ENCODE results near the gene OR8D1. TPM values are rescaled to one million over a fixed set of nuclear protein-coding genes. Genes with fewer than 3 reads are reported as not detected.

Gene OR8D1
- not detected for polyA plus RNA-seq (2012; ENCODE audit: insufficient read depth, insufficient read length, low read depth)

DNA sequence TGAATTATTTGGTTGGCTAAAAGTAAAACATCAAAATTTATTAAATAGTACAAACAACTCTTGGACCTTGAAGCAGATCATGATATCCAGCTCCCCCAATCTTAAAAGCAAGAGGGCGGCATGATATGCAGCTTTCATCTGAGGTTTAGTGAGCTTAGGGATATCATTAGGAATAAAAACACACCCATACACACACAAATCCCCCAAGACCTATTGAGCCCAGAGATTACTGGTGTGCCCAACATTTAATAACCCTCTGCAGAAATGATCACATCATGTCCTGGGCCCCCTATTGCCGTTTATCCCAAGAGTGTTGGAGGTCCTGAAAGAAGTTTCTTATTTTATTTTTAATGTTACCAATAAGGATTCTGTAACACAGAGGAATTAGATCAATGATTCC is at the start of gene OR8D1:
TSS of gene OR8D1 (minus strand) at position 101 of the 400 bp plus-strand sequence. CDS start 3,183 bp downstream, outside the sequence.
- Histone ChIP-seq H3K36me3 (no peaks in the 10 kb centered on the region), H3K4me3 (ENCODE audit: low read depth, low read length) (no peak within 1 kb of the TSS), H3K9me3 (no peaks in the 10 kb centered on the region), H3K27me3 (peaks cover 4% of the 10 kb centered on the region; the same call in 1 of the 2 replicates), H3K4me1 (no peaks in the 10 kb centered on the region)
- TF ChIP-seq, protein P1, sequence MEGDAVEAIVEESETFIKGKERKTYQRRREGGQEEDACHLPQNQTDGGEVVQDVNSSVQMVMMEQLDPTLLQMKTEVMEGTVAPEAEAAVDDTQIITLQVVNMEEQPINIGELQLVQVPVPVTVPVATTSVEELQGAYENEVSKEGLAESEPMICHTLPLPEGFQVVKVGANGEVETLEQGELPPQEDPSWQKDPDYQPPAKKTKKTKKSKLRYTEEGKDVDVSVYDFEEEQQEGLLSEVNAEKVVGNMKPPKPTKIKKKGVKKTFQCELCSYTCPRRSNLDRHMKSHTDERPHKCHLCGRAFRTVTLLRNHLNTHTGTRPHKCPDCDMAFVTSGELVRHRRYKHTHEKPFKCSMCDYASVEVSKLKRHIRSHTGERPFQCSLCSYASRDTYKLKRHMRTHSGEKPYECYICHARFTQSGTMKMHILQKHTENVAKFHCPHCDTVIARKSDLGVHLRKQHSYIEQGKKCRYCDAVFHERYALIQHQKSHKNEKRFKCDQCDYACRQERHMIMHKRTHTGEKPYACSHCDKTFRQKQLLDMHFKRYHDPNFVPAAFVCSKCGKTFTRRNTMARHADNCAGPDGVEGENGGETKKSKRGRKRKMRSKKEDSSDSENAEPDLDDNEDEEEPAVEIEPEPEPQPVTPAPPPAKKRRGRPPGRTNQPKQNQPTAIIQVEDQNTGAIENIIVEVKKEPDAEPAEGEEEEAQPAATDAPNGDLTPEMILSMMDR (IDR thresholded peaks at IDR 0.05; ENCODE audit: low read depth, low read length), result no peak
- no peak for DNase-seq

DNA sequence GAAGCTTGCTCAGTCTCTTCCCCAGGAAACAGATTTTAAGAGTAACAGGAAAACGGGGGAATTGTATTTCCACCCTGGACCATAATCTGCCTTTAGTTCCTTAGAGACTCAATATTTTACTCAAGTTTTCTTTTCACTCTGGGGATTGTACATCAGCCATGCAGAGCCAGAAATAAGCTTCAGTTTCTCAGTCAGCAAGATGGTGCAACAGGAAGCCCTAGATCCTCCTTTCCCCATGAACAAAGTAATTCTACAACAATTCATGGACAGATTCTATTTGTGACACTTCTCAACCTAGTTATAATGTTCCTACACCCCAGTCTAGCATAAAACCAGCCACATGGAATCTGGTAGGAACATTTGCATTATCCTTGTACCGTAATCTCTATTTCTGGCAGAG is 45.8 kb upstream of the OR8D1 start:
- Histone ChIP-seq H3K4me1 (no peaks in the 10 kb centered on the region), H3K4me3 (ENCODE audit: low read depth, low read length) (no peak overlapping the region), H3K27me3 (no peaks in the 10 kb centered on the region; the same call in 1 of the 2 replicates), H3K9me3 (no peaks in the 10 kb centered on the region), H3K36me3 (no peaks in the 10 kb centered on the region)
- TF ChIP-seq, protein P1 (IDR thresholded peaks at IDR 0.05; ENCODE audit: low read depth, low read length), result no peak
- no peak for DNase-seq

DNA sequence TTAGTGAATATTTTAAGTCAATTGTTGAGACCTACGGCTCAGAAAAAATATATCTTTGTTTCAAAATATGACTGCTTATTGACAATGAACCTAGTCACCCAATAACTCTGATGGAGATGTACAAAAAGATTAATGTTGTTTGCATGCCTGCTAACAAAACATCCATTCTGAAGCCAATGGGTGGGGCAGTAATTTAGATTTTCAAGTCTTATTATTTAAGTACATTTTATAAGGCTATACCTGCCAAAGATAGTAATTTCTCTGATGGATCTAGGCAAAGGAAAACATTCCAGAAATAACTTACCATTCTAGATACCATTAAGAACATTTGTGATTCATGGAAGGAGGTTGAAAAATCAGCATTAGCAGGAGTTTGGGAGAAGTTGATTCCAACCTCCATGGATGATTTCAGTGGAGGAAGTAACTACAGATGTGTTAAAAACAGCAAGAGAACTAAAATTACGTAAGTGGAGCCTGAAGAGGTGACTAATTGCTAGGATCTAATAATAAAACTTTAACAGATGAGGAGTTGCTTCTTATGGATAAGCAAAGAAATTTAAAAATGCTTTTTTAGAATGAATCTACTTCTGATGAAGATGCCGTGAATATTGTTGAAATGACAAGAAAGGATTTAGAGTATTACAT is 32.7 kb upstream of the OR8D1 start:
- Histone ChIP-seq H3K4me3 (ENCODE audit: low read depth, low read length) (no peak overlapping the region), H3K36me3 (no peaks in the 10 kb centered on the region), H3K4me1 (no peaks in the 10 kb centered on the region), H3K9me3 (no peaks in the 10 kb centered on the region), H3K27me3 (no peaks in the 10 kb centered on the region)
- TF ChIP-seq, protein P1 (IDR thresholded peaks at IDR 0.05; ENCODE audit: low read depth, low read length), result no peak
- no peak for DNase-seq

DNA sequence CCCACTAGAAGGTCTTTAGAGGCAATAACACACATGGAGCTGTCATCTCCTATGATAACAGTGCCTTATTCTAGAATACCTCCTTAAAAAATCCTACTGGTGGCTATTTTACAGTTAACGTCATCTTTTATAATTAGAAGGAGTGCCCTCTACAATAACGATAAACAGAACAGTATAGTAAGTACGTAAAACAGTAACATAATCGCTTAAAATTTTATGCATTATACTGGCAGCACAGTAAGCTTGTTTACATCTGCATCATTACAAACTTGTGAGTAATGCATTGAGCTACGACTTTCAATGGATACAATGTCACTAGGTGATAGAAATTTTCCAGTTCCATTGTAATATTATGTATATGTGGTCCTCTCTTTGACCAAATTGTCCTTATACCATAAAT is 30.6 kb upstream of the OR8D1 start:
- no peaks in the 10 kb centered on the region for H3K4me1 ChIP-seq

DNA sequence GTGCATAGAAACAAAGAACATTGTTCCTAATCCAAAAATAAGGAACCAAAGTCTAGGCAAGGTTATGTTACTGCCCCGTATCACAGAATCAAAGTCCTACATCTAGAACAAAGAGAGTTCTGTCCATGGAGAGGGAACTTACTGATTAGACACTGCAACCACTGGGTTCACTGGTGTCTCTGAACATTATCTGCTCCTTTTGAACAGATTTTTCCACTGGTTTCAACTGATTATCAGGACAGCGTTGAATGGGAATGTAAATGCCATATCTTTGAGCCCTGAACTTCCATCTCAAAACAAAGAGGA is 26.3 kb upstream of the OR8D1 start:
- TF ChIP-seq, protein P1 (IDR thresholded peaks at IDR 0.05; ENCODE audit: low read depth, low read length), result no peak
- no peaks in the 10 kb centered on the region for H3K4me1 ChIP-seq
- H3K27me3 ChIP-seq, result no peaks in the 10 kb centered on the region

More for the DNA sequence above, 30.6 kb upstream of the OR8D1 start:
- Histone ChIP-seq H3K4me3 (ENCODE audit: low read depth, low read length) (no peak overlapping the region), H3K36me3 (no peaks in the 10 kb centered on the region), H3K9me3 (no peaks in the 10 kb centered on the region), H3K27me3 (no peaks in the 10 kb centered on the region)
- DNase-seq, result no peak
- TF ChIP-seq, protein P1 (IDR thresholded peaks at IDR 0.05; ENCODE audit: low read depth, low read length), result no peak

DNA sequence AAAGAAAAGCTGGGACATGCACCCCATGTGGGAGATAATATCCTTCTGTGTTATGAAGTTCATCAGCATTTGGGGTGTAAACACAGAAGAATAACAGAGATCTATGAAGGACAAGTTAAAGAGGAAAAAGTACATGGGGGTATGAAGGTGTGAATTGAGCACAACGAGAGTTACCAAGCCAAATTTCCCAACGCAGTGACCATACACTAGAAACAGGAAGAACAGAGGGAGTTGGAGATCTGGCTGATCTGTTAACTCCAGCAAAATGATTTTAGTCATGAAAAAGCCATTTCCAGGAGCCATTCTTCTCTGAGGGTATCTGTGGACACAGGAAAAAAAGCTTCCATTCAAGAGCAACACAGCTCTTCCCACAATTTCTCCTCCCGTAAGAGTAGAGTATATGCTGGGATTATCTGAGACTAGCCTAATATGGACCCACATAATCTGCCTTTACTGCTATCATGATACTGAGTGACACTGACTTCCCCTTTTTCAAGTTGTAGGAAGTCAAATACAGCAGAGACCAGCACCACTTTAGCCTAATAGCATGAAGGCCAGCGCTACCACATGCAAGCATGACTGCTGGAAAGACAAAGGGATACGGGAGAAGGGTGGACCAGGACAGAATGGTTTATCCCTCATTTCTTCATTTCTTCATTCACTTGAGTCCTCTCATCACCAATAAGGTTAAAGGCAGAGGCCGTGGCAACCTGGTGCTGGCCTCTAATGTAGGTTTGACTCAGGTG is 25.8 kb upstream of the OR8D1 start:
- no peak for DNase-seq
- TF ChIP-seq, protein P1 (IDR thresholded peaks at IDR 0.05; ENCODE audit: low read depth, low read length), result no peak
- Histone ChIP-seq H3K36me3 (no peaks in the 10 kb centered on the region), H3K27me3 (no peaks in the 10 kb centered on the region), H3K4me3 (ENCODE audit: low read depth, low read length) (no peak overlapping the region), H3K4me1 (no peaks in the 10 kb centered on the region), H3K9me3 (no peaks in the 10 kb centered on the region)

More for the DNA sequence above, 26.3 kb upstream of the OR8D1 start:
- H3K4me3 ChIP-seq (ENCODE audit: low read depth, low read length), result no peak overlapping the region
- no peak for DNase-seq
- H3K36me3 ChIP-seq, result no peaks in the 10 kb centered on the region
- no peaks in the 10 kb centered on the region for H3K9me3 ChIP-seq
